MM.1S (cell line): ENCODE measurements around the gene CIB1.
A peak's percentile ranks its signal among the peaks of the same experiment; 100 is the strongest.

Source experiments
- DNase-seq: peaks from one replicate; pipeline ENCODE4 v3.0.0-alpha.2; 2015
- H2AFZ ChIP-seq: fragments of 300-600 bp; sonication (generic); 2 replicates; pipeline ENCODE4 v1.6.0; 2016; ENCODE audit warnings: antibody characterized with exemption, low read length
- H3F3A ChIP-seq: fragments of 300-600 bp; sonication (generic); 2 replicates; pipeline ENCODE4 v1.6.1; 2016; ENCODE audit warnings: mild to moderate bottlenecking, antibody characterized with exemption, low read length, moderate library complexity, mixed read lengths; ENCODE audit not compliant: insufficient read depth
- H3K27ac ChIP-seq: fragments of 300-600 bp; sonication (generic); 2 replicates; pipeline ENCODE4 v1.5.1; 2016; ENCODE audit warnings: mild to moderate bottlenecking, low read length
- H3K27me3 ChIP-seq: fragments of 300-600 bp; sonication (generic); replicated peaks from 2 replicates; pipeline ENCODE4 v1.6.0; 2016; ENCODE audit warnings: low read length; ENCODE audit not compliant: insufficient read depth
- H3K36me3 ChIP-seq: fragments of 300-600 bp; sonication (generic); replicated peaks from 2 replicates; pipeline ENCODE4 v1.6.1; 2016; ENCODE audit warnings: mild to moderate bottlenecking, low read length, mixed read lengths; ENCODE audit not compliant: insufficient read depth
- H3K4me1 ChIP-seq: fragments of 300-600 bp; sonication (generic); 2 replicates; pipeline ENCODE4 v1.6.1; 2016; ENCODE audit warnings: low read length, mixed read lengths
- H3K4me2 ChIP-seq: fragments of 300-600 bp; sonication (generic); 2 replicates; pipeline ENCODE4 v1.6.0; 2016; ENCODE audit warnings: low read depth, low read length
- H3K4me3 ChIP-seq: fragments of 300-600 bp; sonication (generic); 2 replicates; pipeline ENCODE4 v1.5.1; 2016; ENCODE audit warnings: low read length, mixed read lengths
- H3K79me2 ChIP-seq: fragments of 300-600 bp; sonication (generic); 2 replicates; pipeline ENCODE4 v1.6.1; 2016; ENCODE audit warnings: mixed run types, low read length, mixed read lengths
- H3K9ac ChIP-seq: fragments of 300-600 bp; sonication (generic); 2 replicates; pipeline ENCODE4 v1.6.1; 2016; ENCODE audit warnings: low read length, mixed read lengths
- H3K9me2 ChIP-seq: fragments of 300-600 bp; sonication (generic); replicated peaks from 2 replicates; pipeline ENCODE4 v1.6.1; 2016; ENCODE audit warnings: mild to moderate bottlenecking, low read length, mixed read lengths; ENCODE audit not compliant: insufficient read depth
- H3K9me3 ChIP-seq: fragments of 300-600 bp; sonication (generic); replicated peaks from 2 replicates; pipeline ENCODE4 v1.6.1; 2016; ENCODE audit warnings: mild to moderate bottlenecking, low read length, mixed read lengths; ENCODE audit not compliant: insufficient read depth
- H4K20me1 ChIP-seq: fragments of 300-600 bp; sonication (generic); 2 replicates; pipeline ENCODE4 v1.6.1; 2016; ENCODE audit warnings: mild to moderate bottlenecking, low read length, moderate library complexity, mixed read lengths; ENCODE audit not compliant: insufficient read depth
- CTCF ChIP-seq: fragments of 300-600 bp; sonication (generic); IDR thresholded peaks from 2 replicates; pipeline ENCODE4 v1.5.1; 2016; ENCODE audit warnings: antibody characterized with exemption, low read length, mixed read lengths
- EZH2 ChIP-seq: fragments of 300-600 bp; sonication (generic); optimal IDR thresholded peaks from 2 replicates; pipeline ENCODE3; 2017; ENCODE audit warnings: low read depth, mild to moderate bottlenecking, antibody characterized with exemption, low read length, mixed read lengths
- EZH2phosphoT487 ChIP-seq: fragments of 300-600 bp; sonication (generic); IDR thresholded peaks from 2 replicates; pipeline ENCODE4 v1.6.1; 2018; ENCODE audit warnings: antibody characterized with exemption, low read length

CIB1 gene

GRCh38 chr15:90259524-90259923 lies 25.8 kb upstream of the CIB1 start:
- Histone ChIP-seq H3K36me3 (no peaks in the 10 kb centered on the region), H3K9ac (no peak overlapping the region), H4K20me1 (no peaks in the 10 kb centered on the region), H3K9me3 (no peaks in the 10 kb centered on the region), H3K4me3 (no peak overlapping the region), H3K4me2 (peak overlapping the region; percentile 23), H3K79me2 (0 out of 2 replicates have a peak, but pooled peaks cover 3% of the 10 kb centered on the region), H3K27me3 (no peaks in the 10 kb centered on the region), H3K27ac (peak overlapping the region; percentile 51; the same call in 1 of the 2 replicates), H3F3A (peaks cover 7% of the 10 kb centered on the region; the same call in 1 of the 2 replicates), H2AFZ (0 out of 2 replicates have a peak overlapping the region, but pooled peaks have one; percentile 9), H3K9me2 (no peaks in the 10 kb centered on the region), H3K4me1 (peaks cover 19% of the 10 kb centered on the region)
- DNase-seq = peak; percentile 68
- no peak for TF ChIP-seq EZH2phosphoT487
- TF ChIP-seq EZH2 = no peak
- TF ChIP-seq CTCF = no peak

DNA sequence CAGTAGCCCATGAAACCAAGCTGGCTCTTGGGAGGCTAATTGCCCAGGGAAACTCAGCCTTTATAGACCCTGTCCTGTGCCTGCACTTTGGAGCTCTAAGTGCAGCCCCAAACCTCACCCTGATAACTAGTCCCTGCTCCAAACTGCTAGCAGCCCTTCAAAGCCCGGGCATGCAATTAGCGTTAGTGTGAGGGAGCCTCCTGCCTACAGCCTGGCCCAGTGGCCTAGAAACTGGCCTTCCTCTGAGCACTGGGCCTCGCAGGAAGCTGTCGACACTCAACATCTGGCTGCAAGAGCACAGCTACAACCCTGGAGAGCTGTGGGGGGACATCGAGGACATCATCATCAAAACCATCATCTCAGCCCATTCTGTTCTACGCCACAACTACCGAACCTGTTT lies 24.0 kb upstream of the CIB1 start:
- DNase-seq = no peak
- no peaks in the 10 kb centered on the region for H3K9me3 ChIP-seq
- H3K4me3 ChIP-seq = no peak overlapping the region
- H3K27me3 ChIP-seq = no peaks in the 10 kb centered on the region
- no peak overlapping the region for H3K27ac ChIP-seq
- no peak overlapping the region for H3K4me2 ChIP-seq
- TF ChIP-seq EZH2 = no peak
- no peak for TF ChIP-seq EZH2phosphoT487
- H4K20me1 ChIP-seq = no peaks in the 10 kb centered on the region
- peaks cover 15% of the 10 kb centered on the region for H3K4me1 ChIP-seq
- H3K9me2 ChIP-seq = no peaks in the 10 kb centered on the region
- H2AFZ ChIP-seq = no peak overlapping the region
- peaks cover 7% of the 10 kb centered on the region; the same call in 1 of the 2 replicates for H3F3A ChIP-seq
- no peak overlapping the region for H3K9ac ChIP-seq
- H3K36me3 ChIP-seq = no peaks in the 10 kb centered on the region
- H3K79me2 ChIP-seq = no peaks in the 10 kb centered on the region

GRCh38 chr15:90249203-90249863 lies 15.6 kb upstream of the CIB1 start, which contains the start of gene TTLL13:
TSS of gene TTLL13 (plus strand) at chr15:90249556. CDS start at chr15:90250631, 1,075 bp downstream.
- peak within 1 kb of the TSS; percentile 80 for H2AFZ ChIP-seq
- peak within 1 kb of the TSS; percentile 18; the same call in 1 of the 2 replicates for H3K9ac ChIP-seq
- H3K9me2 ChIP-seq = no peaks in the 10 kb centered on the region
- no peaks in the 10 kb centered on the region for H3K4me1 ChIP-seq
- no peaks in the 10 kb centered on the region for H3F3A ChIP-seq
- H3K4me2 ChIP-seq = peak within 1 kb of the TSS; percentile 88
- TF ChIP-seq EZH2 (no peak), EZH2phosphoT487 (no peak), CTCF (no peak)
- no peaks in the 10 kb centered on the region for H3K27me3 ChIP-seq
- no peaks in the 10 kb centered on the region for H3K36me3 ChIP-seq
- H4K20me1 ChIP-seq = no peaks in the 10 kb centered on the region
- H3K4me3 ChIP-seq = peak within 1 kb of the TSS; percentile 68
- no peaks in the 10 kb centered on the region for H3K9me3 ChIP-seq
- H3K27ac ChIP-seq = no peak within 1 kb of the TSS
- DNase-seq = peak; percentile 73
- no peaks in the 10 kb centered on the region for H3K79me2 ChIP-seq

DNA sequence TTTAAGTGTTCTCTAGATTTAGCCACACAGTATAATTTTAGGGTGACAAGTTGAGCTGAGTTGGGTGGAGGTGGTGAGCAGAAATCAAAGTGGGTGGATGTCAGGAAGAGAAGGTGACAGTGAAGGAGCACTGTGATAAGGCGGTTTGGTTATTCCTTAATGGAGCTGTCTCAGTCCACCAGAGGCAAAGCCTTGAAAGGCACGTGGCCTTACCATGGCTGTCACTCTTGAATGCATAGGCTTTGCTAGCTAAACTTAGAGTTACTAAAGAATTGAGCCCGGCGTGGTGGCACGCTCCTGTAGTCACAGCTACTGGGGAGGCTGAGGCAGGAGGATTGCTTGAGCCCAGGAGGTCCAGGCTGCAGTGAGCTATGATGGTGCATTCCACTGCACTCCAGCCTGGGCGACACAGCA lies 15.1 kb upstream of the CIB1 start:
- no peaks in the 10 kb centered on the region for H3K27me3 ChIP-seq
- peak overlapping the region; percentile 88 for H3K4me2 ChIP-seq
- no peak for DNase-seq
- TF ChIP-seq CTCF (no peak), EZH2 (no peak)
- H3K36me3 ChIP-seq = no peaks in the 10 kb centered on the region
- H3F3A ChIP-seq = no peaks in the 10 kb centered on the region
- H2AFZ ChIP-seq = peak overlapping the region; percentile 80; the same call in 1 of the 2 replicates
- no peaks in the 10 kb centered on the region for H3K9me3 ChIP-seq
- no peak overlapping the region for H3K27ac ChIP-seq
- H3K9me2 ChIP-seq = no peaks in the 10 kb centered on the region
- H3K79me2 ChIP-seq = no peaks in the 10 kb centered on the region
- H3K4me3 ChIP-seq = 0 out of 2 replicates have a peak overlapping the region, but pooled peaks have one; percentile 68
- H3K4me1 ChIP-seq = no peaks in the 10 kb centered on the region
- no peaks in the 10 kb centered on the region for H4K20me1 ChIP-seq
- H3K9ac ChIP-seq = no peak overlapping the region
